Inferior parietal cortex (tissue), 1 donor: ENCODE data around the gene ZNF576.
"Not testable (repeated sequence)": the region's sequence is repeated elsewhere in the genome, so short reads cannot be mapped to it uniquely, and the experiment has no call there.

Source experiments
- DNase-seq: peaks from one replicate; pipeline ENCODE4 v3.0.0-alpha.2; 2016; ENCODE audit errors: extremely low spot score

Gene ZNF576

DNA sequence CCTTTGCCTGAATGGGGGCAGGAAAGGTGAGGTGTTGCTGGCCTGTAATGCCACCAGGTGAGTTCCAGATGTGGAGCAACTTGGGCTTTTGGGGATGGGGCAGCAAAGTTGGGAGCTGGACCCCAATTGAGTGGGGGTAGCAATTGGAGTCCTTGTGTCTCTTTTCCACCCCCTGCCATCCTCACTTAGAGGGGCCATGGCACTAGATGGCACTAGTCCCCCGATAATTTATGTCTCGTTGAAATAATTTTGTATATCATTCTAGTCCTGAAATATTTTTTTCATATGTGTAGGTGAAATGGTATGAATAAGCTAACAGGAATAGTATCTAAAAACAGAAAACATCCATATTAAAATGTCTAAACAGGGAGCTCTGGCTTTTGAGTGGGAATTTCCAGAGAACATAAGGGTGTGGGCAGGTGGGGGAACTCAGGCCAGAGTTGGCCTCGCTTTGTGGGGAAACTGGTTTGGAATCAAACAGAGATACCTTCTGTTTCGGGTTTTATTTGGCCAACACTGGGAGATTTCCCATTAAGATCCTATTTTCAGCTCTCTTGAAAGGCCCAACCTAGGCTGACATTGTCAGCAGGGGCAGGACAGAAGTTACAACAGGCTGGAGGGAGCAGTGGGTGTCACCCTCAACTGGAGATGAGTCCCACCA, 3.4 kb downstream of the ZNF576 start:
- DNase-seq, result no peak

DNA sequence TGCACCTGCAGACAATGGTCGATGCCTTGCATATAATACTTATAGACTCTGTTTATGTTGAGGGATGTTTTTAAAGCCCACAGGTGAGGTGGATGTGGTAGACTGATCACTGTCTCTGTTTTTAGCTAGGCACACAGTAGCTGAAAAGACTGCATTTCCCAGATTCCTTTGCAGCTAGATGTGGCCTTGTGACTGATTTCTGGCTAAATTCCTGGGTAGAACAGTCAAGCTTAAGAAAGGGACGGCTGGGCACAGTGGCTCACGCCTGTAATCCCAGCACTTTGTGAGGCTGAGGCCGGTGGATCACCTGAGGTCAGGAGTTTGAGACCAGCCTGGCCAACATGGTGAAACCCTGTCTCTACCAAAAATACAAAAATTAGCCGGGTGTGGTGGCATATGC, 3.9 kb downstream of the ZNF576 start:
- DNase-seq, result not testable (repeated sequence)

DNA sequence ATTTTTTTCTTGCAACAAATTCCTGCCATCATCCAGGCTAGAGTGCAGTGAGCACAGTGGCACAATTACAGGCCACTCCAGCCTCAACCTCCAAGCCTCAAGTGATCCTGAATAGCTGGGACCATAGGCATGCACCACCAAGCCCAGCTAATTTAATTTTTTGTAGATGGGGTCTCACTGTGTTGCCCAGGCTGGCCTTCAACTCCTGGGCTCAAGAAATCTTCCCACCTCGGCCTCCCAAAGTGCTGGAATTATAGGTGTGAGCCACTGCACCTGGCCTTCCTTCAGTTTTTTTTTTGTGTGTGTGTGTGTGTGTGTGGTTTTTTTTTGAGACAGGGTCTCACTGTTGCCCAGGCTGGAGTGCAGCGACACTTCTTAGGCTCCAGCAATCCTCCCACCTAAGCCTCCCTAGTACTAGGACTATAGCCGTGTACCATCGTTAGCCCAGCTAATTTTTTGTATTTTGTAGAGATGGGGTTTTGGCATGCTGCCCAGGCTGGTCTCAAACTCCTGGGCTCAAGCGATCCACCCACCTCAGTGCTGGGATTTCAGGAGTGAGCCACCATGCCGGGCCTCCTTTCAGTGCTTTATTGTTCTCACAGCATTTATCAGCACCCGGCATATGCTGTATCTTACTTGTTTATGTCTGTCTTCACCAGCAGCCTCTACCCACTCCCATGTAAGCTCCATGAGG, 9.6 kb downstream of the ZNF576 start:
- DNase-seq, result no peak

GRCh38 chr19:43606569-43607229, 10.3 kb downstream of the ZNF576 start:
- peak; percentile 30 for DNase-seq

DNA sequence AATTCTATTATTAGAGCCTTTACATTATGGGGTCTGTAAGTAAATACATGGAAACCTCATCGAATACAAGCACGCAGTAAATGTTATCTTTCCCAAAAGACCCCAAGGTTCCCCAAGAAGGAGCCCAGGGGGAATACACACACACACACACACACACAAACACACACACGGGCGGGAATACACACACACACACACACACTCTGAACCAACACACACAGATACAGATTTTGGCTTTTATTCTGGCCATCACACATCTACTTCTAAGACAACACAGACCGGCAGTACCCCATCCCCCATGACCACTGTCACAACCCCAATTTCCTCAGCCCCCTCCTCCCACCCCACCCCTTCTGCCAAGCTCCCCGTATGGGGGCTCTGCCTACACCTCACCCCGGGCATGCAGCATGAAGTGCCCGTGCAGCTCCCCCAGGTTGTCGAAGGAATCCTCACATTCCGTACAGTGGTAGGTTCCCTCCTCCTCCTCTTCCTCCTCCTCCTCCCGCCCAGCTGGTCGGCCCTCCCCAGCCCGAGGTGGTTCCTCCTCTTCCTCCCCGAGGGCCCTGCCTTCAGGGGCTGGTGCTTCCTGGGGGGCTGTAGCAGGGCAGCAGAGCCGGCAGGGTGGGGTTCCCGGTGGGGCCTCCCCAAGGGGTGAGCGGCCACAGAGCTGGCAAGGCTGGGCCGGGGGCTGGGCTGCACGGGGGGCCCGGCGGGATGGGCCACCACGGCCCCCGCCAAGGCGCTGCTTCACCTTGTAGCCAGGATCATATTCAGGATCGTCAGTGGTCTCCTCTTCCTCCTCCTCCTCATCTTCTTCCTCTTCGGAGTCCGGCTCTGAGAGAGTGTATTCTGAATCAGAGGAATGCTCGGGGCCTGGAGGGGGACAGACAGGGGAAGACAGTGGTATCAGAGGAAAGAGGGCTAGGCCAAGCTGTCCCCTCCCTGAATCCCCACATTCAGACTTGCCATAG, 11.1 kb downstream of the ZNF576 start:
- no peak for DNase-seq

- DNase-seq, result no peak
Measured at GRCh38 chr19:43609872-43610271, 13.5 kb downstream of the ZNF576 start.

DNA sequence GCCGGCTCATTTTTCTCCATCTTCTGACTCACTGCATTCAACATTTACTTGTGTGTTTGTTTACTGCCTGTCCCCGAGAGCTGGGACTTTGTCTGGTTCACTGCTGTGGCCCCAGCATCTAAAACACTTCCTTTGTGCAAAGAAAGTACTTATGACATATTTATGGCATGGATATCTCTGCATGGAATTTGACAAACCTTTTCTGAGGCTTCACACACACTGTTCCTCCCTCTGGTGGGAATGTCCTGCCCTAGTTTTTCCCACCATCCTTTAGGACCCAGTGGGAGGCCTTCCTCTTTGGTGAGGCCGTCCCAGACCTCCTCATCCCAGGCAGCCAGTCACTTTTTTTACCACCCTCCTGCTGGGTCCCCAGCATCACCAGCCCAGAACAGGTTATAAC, 14.1 kb downstream of the ZNF576 start:
- DNase-seq, result no peak

DNA sequence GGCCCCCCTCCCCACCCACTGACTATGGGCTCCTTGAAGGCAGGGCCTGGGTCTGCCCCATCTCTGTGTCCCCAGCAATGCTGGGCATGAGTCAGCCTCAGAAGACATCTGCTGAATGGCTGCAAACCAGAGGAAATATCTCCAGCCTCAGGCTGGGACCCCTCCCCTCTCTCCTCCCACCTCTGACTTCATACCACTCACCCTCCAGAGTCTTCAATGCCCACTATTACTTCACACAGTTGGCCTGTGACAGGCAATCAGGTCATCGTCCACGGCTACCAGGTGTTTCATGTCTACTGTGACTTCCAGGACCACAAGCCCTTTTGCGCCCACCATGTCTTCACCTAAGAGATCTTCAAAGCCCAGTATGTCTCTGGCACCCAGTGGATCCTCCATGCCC, 15.4 kb downstream of the ZNF576 start, which contains the start of gene SRRM5:
TSS of gene SRRM5 (plus strand) at position 301 of the 400 bp plus-strand sequence. CDS start at position 335, 34 bp downstream.
- DNase-seq, result no peak

GRCh38 chr19:43612374-43612773, 16.0 kb downstream of the ZNF576 start:
- DNase-seq, result no peak

DNA sequence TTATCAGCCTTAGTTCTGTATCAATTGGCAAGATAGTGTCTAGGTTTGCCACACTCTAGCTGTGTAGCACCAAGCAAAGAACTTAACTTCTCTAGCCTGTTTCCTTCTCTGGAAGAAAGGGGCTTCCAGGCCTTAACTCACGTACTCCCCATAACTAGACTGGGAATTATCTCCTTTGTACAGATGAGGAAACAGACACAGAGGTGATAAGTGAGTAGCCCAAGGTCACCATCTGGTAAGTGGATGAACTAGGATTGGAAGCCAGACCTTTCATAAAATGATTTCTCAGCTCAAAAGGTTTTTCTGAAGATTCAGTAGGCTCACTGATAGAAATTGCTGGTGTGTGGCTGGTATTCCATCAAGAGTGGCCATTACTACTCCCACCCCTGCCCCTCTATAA, 19.9 kb downstream of the ZNF576 start:
- no peak for DNase-seq

- no peak for DNase-seq
Measured at GRCh38 chr19:43616954-43617353, 20.6 kb downstream of the ZNF576 start.

- DNase-seq, result no peak
Measured at GRCh38 chr19:43618921-43619261, 22.5 kb downstream of the ZNF576 start.

DNA sequence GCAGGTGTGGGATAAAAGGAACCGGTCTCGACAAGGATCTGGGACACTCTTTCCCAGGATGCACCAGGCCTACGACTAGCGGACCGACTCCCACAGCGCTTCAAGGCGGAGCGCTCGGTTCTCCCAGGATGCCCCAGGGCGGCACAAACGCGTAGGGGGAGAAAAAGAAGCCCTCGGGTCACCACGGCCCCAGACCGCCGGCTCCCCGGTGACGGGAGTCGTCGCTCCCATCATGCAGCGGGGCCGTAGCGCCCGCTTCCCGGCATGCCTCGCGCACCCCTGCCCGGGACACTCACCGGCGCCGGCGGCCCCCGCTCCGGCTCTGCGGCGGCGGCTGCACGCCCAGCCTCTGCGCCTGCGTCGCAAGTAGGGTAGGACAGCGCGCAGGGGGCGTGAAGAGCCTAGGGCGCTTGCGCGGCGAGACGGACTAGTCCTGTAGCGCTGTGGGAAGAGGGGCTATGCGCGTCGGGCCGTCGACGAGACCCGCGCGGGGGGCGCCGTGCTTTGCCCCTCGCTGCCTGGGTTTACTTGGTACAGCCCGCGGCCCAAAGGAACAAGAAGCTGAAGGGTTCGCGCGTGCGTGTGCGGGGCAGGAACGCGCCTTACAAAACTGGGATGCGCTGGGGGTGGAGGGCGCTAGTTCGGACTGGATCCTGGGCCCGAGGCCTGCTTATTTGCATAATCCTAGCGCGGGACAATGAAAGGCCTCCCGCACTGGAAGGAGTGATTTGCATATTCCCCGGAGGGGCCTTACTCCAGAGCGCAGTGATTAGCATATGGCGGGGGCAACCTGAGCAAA, 23.1 kb downstream of the ZNF576 start, which contains the start of gene ZNF428:
TSS of gene ZNF428 (minus strand) at position 368 of the 799 bp plus-strand sequence. CDS start 5,325 bp downstream, outside the sequence.
- DNase-seq, result peak; percentile 93

DNA sequence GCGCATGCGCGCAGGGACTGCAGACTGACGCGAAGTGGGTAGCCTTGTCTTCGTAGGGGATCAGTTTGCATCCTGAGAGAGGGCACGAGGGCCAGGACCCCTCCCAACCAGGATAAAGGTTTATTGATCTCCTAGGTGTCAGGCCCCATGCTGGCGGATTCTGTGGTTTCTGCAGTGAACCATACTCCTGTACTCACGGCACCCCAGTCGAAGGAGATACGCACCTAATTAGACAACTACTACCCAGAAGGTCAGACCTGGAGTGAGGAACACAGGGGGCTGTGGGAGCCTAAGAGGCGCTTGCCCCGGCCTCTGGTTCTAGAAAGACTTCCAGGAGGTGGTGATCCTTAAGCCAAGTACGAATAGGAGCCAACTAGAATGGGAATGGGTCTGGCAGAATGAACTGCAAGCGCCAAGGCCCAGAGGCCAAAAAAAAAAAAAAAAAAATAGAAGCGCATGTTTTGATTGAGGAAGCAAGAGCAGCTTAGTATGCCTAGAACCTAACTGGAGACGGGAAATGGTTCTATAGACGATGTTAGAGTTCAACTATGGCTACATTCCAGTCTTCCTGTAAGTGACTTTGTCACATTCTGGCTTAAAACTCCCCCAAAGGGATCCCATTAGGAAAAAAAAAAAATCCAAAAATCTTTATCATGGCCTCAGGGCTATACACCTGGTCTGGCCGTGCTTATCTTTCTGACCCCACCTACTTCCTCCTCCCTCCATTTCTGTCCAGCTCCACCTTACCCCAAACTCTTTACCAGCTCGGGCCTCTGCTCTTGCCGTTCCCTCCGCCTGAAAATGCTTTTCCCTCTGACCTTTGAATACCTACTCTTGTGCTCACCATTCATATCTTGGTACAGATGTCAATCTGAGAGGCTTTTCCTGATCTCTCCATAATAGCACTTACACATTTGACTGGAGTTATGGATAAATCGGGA, 23.9 kb downstream of the ZNF576 start:
- DNase-seq, result no peak

DNA sequence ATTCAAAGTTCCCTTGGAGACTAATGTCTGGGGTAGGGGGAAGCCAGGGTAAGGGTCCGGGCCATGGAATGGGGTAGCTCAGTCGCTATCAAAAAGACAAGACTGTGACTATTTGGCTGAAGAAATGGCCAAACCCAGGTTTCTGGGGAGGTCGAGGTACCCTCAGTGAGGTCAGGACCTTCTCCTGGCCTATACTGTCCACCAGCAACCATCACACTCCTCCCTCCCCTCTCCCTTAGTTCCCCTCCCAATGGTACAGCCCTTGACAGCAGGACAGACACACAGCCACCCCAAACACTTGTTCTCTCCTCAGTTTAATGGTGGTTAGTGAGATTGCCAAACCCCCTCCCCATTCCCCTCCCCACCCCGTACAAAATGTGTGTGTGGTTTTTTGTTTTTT, 25.7 kb downstream of the ZNF576 start:
- DNase-seq, result no peak

GRCh38 chr19:43622956-43623355, 26.6 kb downstream of the ZNF576 start:
- no peak for DNase-seq

DNA sequence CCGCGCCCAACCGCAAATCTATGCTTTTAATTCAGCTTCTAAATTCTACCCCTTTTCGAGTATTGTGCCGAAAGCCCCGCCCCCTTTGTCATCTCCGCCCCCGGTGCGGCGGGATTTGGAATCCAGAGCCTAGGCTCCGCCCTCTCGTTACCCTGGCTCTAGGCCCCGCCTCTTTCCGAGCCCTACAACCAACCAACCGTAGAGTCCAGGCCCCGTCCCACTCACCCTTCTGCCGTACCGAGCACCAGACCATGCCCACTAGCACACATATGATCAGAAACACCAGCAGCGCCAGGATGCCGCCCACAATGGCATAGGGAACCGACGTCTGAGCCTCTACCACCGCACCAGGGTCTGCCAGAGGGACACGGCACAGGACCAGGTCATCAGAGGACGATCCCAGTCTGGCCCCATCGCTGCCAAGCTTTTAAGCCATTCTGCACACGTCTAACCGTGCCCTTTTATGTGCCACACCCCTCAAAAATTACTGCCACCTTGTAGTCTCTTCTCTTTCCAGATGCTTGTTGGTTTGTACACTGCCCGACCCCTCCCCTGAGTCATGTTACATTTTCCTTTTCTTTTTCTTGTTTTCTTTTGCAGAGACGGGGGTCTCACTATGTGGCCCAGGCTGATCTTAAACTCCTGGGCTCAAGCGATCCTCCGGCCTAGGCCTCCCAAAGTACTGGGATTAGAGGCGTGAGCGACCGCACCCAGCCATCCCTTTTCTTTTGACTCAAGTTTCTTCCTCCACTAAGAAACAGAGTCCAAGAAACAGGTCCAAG, 27.7 kb downstream of the ZNF576 start:
- no peak for DNase-seq

DNA sequence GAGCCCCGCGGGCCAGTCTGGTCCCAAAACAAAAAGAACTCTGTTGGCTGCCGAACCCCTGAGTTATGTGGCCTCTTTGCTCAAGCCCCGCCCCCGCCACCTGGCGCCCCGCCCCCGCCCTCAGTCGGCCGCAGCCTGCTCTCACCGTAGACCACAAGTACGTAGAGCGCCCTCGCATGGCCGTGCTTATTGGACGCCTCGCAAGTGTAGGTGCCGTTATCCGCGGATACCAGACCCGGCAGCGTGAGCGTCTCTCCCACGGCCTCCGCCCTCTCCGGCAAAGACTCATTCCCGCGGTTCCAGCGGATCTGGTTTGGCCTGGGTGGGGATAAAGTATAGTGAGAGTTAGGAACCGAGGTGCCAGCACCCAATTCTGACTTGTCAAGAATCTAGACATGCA, 28.5 kb downstream of the ZNF576 start:
- no peak for DNase-seq
